Measurements from ENCODE around the gene RNPEP.
"Not testable (repeated sequence)": the region's sequence is repeated elsewhere in the genome, so short reads cannot be mapped to it uniquely, and the experiment has no call there.

Gene RNPEP, protein sequence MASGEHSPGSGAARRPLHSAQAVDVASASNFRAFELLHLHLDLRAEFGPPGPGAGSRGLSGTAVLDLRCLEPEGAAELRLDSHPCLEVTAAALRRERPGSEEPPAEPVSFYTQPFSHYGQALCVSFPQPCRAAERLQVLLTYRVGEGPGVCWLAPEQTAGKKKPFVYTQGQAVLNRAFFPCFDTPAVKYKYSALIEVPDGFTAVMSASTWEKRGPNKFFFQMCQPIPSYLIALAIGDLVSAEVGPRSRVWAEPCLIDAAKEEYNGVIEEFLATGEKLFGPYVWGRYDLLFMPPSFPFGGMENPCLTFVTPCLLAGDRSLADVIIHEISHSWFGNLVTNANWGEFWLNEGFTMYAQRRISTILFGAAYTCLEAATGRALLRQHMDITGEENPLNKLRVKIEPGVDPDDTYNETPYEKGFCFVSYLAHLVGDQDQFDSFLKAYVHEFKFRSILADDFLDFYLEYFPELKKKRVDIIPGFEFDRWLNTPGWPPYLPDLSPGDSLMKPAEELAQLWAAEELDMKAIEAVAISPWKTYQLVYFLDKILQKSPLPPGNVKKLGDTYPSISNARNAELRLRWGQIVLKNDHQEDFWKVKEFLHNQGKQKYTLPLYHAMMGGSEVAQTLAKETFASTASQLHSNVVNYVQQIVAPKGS

DNA sequence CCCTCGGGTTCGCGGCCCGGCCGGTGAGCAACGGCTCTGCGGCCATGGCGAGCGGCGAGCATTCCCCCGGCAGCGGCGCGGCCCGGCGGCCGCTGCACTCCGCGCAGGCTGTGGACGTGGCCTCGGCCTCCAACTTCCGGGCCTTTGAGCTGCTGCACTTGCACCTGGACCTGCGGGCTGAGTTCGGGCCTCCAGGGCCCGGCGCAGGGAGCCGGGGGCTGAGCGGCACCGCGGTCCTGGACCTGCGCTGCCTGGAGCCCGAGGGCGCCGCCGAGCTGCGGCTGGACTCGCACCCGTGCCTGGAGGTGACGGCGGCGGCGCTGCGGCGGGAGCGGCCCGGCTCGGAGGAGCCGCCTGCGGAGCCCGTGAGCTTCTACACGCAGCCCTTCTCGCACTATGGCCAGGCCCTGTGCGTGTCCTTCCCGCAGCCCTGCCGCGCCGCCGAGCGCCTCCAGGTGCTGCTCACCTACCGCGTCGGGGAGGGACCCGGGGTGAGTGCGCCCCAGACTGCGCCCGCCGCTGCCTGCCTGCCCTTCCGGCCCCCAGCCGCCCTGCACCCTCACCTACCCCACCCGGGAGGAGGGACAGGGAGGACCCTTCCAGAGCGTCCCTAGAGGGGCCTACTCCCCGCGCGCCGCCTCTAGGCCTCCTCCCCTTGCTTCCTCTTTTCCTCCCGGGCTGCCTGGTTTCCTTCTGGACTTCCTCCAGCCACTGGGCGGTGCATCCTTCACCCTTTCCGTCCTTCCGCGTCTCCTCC lies at the start of gene RNPEP:
RNPEP (plus strand) TSS at position 26 of the 757 bp plus-strand sequence; CDS start at position 45, 19 bp downstream.
- Histone ChIP-seq H3K4me1 (ENCODE audit: insufficient read depth, low read length) (no peaks in the 10 kb centered on the region), H2AFZ (ENCODE audit: low read depth, low read length) (peak within 1 kb of the TSS; percentile 40), H3K36me3 (ENCODE audit: insufficient read depth, low read length) (no peaks in the 10 kb centered on the region), H3K9me3 (ENCODE audit: low read length) (no peaks in the 10 kb centered on the region), H3K4me3 (ENCODE audit: low read length) (peak within 1 kb of the TSS; percentile 76), H3K27me3 (ENCODE audit: insufficient read depth, low read length) (no peaks in the 10 kb centered on the region)

GRCh38 chr1:201933840-201934430 lies 48.5 kb upstream of the RNPEP start:
- H3K4me3 ChIP-seq (ENCODE audit: low read length) = no peak overlapping the region
- H3K36me3 ChIP-seq (ENCODE audit: insufficient read depth, low read length) = no peaks in the 10 kb centered on the region
- H3K4me1 ChIP-seq (ENCODE audit: insufficient read depth, low read length) = no peaks in the 10 kb centered on the region
- no peak overlapping the region for H2AFZ ChIP-seq (ENCODE audit: low read depth, low read length)
- H3K9me3 ChIP-seq (ENCODE audit: low read length) = no peaks in the 10 kb centered on the region
- H3K27me3 ChIP-seq (ENCODE audit: insufficient read depth, low read length) = peaks cover 15% of the 10 kb centered on the region

DNA sequence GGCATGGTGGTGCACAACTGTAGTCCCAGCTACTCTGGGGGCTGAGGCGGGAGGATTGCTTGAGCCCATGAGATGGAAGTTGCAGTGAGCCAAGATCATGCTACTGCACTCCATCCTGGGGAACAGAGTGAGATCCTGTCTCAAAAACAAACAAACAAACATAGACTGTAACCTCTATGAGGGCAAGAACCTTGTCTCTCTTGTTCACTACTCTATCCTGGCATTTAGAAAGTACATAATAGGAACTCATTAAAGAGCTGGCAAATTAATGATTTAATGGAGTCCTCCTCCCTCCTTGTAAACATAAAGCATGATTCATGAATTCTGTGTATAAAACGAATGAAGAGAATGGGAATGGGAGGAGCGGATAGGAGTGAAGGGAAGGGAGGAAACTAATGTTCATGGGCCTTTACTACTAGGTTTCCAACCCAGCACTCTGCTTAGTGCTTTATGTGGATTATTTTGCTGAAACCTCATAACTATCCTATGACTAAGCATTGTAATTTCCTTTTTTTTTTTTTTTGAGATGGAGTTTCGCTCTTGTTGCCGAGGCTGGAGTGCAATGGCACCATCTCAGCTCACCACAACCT lies 44.7 kb upstream of the RNPEP start:
- Histone ChIP-seq H3K4me3 (ENCODE audit: low read length) (no peak overlapping the region), H3K4me1 (ENCODE audit: insufficient read depth, low read length) (peaks cover 11% of the 10 kb centered on the region), H3K9me3 (ENCODE audit: low read length) (no peaks in the 10 kb centered on the region), H2AFZ (ENCODE audit: low read depth, low read length) (no peak overlapping the region), H3K27me3 (ENCODE audit: insufficient read depth, low read length) (peaks cover 9% of the 10 kb centered on the region), H3K36me3 (ENCODE audit: insufficient read depth, low read length) (no peaks in the 10 kb centered on the region)

- Histone ChIP-seq H2AFZ (ENCODE audit: low read depth, low read length) (no peak overlapping the region), H3K4me3 (ENCODE audit: low read length) (no peak overlapping the region), H3K27me3 (ENCODE audit: insufficient read depth, low read length) (peaks cover 14% of the 10 kb centered on the region), H3K9me3 (ENCODE audit: low read length) (no peaks in the 10 kb centered on the region), H3K36me3 (ENCODE audit: insufficient read depth, low read length) (no peaks in the 10 kb centered on the region), H3K4me1 (ENCODE audit: insufficient read depth, low read length) (peaks cover 11% of the 10 kb centered on the region)
Measured at GRCh38 chr1:201938440-201939035, 43.9 kb upstream of the RNPEP start.

- H2AFZ ChIP-seq (ENCODE audit: low read depth, low read length) = no peak overlapping the region
- H3K36me3 ChIP-seq (ENCODE audit: insufficient read depth, low read length) = no peaks in the 10 kb centered on the region
- no peak overlapping the region for H3K4me3 ChIP-seq (ENCODE audit: low read length)
- peaks cover 16% of the 10 kb centered on the region for H3K27me3 ChIP-seq (ENCODE audit: insufficient read depth, low read length)
- no peaks in the 10 kb centered on the region for H3K9me3 ChIP-seq (ENCODE audit: low read length)
- H3K4me1 ChIP-seq (ENCODE audit: insufficient read depth, low read length) = peaks cover 11% of the 10 kb centered on the region
Measured at GRCh38 chr1:201939148-201939547, 43.3 kb upstream of the RNPEP start.

DNA sequence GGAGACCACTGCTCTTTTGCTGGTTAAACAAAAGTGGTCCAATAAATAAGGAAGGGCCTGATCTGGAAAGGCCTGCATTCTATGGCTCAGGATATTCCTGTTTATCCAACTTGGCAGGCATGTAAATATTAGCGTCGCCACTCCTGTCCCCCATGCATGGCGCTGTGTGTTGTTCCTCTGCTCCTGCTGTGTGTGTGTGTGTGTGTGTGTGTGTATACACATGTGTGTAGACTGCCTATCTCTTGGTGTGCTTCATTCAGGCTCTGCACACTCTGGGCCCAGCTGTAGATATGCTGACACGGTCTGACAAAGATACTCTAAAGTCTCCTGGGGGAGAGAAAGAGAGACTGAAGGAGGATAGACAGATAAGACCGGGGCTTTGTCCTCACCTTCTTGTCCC lies 42.9 kb upstream of the RNPEP start:
- Histone ChIP-seq H2AFZ (ENCODE audit: low read depth, low read length) (no peak overlapping the region), H3K9me3 (ENCODE audit: low read length) (no peaks in the 10 kb centered on the region), H3K4me1 (ENCODE audit: insufficient read depth, low read length) (peaks cover 11% of the 10 kb centered on the region), H3K27me3 (ENCODE audit: insufficient read depth, low read length) (peaks cover 17% of the 10 kb centered on the region), H3K4me3 (ENCODE audit: low read length) (no peak overlapping the region), H3K36me3 (ENCODE audit: insufficient read depth, low read length) (no peaks in the 10 kb centered on the region)

DNA sequence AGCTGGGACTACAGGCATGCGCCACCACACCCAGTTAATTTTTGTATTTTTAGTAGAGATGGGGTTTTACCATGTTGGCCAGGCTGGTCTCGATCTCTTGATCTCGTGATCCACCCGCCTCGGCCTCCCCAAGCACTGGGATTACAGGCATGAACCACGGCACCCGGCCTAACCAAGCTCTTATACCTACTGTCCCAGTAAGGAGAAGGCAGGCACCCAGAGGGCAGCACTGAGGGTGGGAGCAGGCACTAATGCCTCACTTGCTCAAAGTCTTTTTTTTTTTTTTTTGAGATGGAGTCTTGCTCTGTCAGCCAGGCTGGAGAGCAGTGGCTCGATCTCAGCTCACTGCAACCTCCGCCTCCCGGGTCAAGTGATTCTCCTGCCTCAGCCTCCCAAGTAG lies 42.1 kb upstream of the RNPEP start:
- H3K36me3 ChIP-seq (ENCODE audit: insufficient read depth, low read length); H2AFZ ChIP-seq (ENCODE audit: low read depth, low read length); H3K4me3 ChIP-seq (ENCODE audit: low read length); H3K9me3 ChIP-seq (ENCODE audit: low read length): not testable (repeated sequence)
- peaks cover 11% of the 10 kb centered on the region for H3K4me1 ChIP-seq (ENCODE audit: insufficient read depth, low read length)
- H3K27me3 ChIP-seq (ENCODE audit: insufficient read depth, low read length) = peaks cover 22% of the 10 kb centered on the region

- H2AFZ ChIP-seq (ENCODE audit: low read depth, low read length) = peak overlapping the region; percentile 36
- peaks cover 17% of the 10 kb centered on the region for H3K4me1 ChIP-seq (ENCODE audit: insufficient read depth, low read length)
- peak overlapping the region; percentile 29 for H3K4me3 ChIP-seq (ENCODE audit: low read length)
- H3K27me3 ChIP-seq (ENCODE audit: insufficient read depth, low read length) = peaks cover 27% of the 10 kb centered on the region
- H3K9me3 ChIP-seq (ENCODE audit: low read length) = no peaks in the 10 kb centered on the region
- H3K36me3 ChIP-seq (ENCODE audit: insufficient read depth, low read length) = no peaks in the 10 kb centered on the region
Measured at GRCh38 chr1:201941420-201942128, 40.9 kb upstream of the RNPEP start.

- H3K36me3 ChIP-seq (ENCODE audit: insufficient read depth, low read length) = no peaks in the 10 kb centered on the region
- peaks cover 23% of the 10 kb centered on the region for H3K4me1 ChIP-seq (ENCODE audit: insufficient read depth, low read length)
- peaks cover 32% of the 10 kb centered on the region for H3K27me3 ChIP-seq (ENCODE audit: insufficient read depth, low read length)
- no peaks in the 10 kb centered on the region for H3K9me3 ChIP-seq (ENCODE audit: low read length)
- peak overlapping the region; percentile 36 for H2AFZ ChIP-seq (ENCODE audit: low read depth, low read length)
- H3K4me3 ChIP-seq (ENCODE audit: low read length) = peak overlapping the region; percentile 29
Measured at GRCh38 chr1:201942129-201942495, 40.3 kb upstream of the RNPEP start.

DNA sequence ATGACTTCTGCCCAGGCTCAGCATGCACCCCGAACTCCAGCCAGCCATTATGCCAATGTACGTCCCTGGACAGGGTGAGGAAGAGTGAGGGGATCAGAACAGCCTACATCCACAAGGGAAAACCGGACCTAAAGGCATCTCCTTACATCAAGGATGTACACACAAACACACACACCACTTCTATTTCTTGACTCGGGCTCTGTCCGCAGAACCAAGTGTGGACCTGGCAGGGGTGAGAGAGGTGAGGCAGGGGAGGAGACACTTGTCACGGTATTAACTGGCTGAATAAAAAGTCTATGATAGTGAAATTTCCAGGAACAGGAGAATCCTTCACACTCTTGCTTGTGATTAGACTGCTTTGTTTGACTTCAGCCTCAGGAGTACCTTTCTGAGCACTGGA lies 38.4 kb upstream of the RNPEP start:
- peaks cover 40% of the 10 kb centered on the region for H3K27me3 ChIP-seq (ENCODE audit: insufficient read depth, low read length)
- H3K9me3 ChIP-seq (ENCODE audit: low read length) = no peaks in the 10 kb centered on the region
- H3K4me1 ChIP-seq (ENCODE audit: insufficient read depth, low read length) = peaks cover 25% of the 10 kb centered on the region
- no peak overlapping the region for H2AFZ ChIP-seq (ENCODE audit: low read depth, low read length)
- no peak overlapping the region for H3K4me3 ChIP-seq (ENCODE audit: low read length)
- H3K36me3 ChIP-seq (ENCODE audit: insufficient read depth, low read length) = no peaks in the 10 kb centered on the region

DNA sequence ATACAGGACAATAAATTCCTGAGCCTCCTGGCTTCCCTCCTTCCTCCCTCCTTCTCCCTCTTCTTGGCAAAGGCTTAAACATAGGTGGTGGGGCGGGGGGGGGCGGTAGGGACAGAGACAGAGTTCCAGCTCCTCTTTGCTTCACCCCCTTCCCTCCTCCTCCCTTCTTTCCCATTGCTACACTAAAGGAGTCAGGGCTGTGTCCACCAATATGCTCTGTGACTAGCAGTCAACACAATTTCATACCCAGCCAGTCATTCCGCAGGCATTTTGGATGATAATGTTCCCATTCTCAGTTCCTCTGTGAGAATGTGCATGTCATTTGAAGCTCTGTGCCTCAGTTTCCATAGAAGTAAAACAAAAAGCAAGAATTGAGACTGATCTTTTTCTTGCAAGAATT lies 37.8 kb upstream of the RNPEP start:
- Histone ChIP-seq H2AFZ (ENCODE audit: low read depth, low read length) (no peak overlapping the region), H3K4me3 (ENCODE audit: low read length) (no peak overlapping the region), H3K27me3 (ENCODE audit: insufficient read depth, low read length) (peaks cover 38% of the 10 kb centered on the region), H3K4me1 (ENCODE audit: insufficient read depth, low read length) (peaks cover 25% of the 10 kb centered on the region), H3K9me3 (ENCODE audit: low read length) (no peaks in the 10 kb centered on the region), H3K36me3 (ENCODE audit: insufficient read depth, low read length) (no peaks in the 10 kb centered on the region)

DNA sequence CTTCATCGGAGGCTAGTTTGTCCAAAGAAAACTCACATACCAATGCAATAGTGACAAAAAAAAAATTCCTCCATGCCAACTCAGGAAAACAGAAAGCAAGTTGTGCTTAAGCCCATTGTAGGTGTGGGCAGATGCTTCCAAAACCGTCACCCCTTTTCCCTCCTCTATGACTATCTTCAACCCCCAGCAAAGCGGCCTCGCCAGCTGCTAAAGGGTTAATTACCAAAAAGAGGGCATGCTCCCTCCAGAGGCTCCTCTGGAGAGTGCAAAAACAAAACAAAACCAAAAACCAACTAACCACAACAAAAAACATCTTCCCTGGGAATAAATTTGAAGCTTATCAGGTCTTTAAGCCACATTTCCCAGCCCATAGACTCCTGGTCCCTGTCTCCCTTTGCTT lies 37.3 kb upstream of the RNPEP start:
- Histone ChIP-seq H3K4me1 (ENCODE audit: insufficient read depth, low read length) (peaks cover 25% of the 10 kb centered on the region), H2AFZ (ENCODE audit: low read depth, low read length) (no peak overlapping the region), H3K36me3 (ENCODE audit: insufficient read depth, low read length) (no peaks in the 10 kb centered on the region), H3K9me3 (ENCODE audit: low read length) (no peaks in the 10 kb centered on the region), H3K27me3 (ENCODE audit: insufficient read depth, low read length) (peaks cover 36% of the 10 kb centered on the region), H3K4me3 (ENCODE audit: low read length) (no peak overlapping the region)

Data from neuron (in vitro differentiated cells).